HepG2 (cell line): ENCODE measurements around the gene ANKRD65. TPM values are rescaled to one million over a fixed set of nuclear protein-coding genes. Genes with fewer than 3 reads are reported as not detected.
A peak's percentile ranks its signal among the peaks of the same experiment; 100 is the strongest.

ENCODE experiments used
- ATF7-NPFF ChIP-seq: sonication (generic); formaldehyde crosslinking; IDR thresholded peaks from 2 replicates; pipeline ENCODE4 v1.8.1; 2023; ENCODE audit warnings: mild to moderate bottlenecking, low read depth, missing genetic modification reagents, moderate library complexity
- CTCF ChIP-seq: sonication (generic); formaldehyde crosslinking; IDR thresholded peaks from 2 replicates; pipeline ENCODE4 v1.5.0; 2020; ENCODE audit warnings: mild to moderate bottlenecking, missing genetic modification reagents, moderate library complexity
- FOXP4 ChIP-seq: sonication (generic); formaldehyde crosslinking; IDR thresholded peaks from 2 replicates; pipeline ENCODE4 v1.4.0; 2020; ENCODE audit warnings: missing genetic modification reagents
- HIVEP1 ChIP-seq: sonication (generic); formaldehyde crosslinking; IDR thresholded peaks from 2 replicates; pipeline ENCODE4 v1.4.0; 2020; ENCODE audit warnings: mild to moderate bottlenecking, missing genetic modification reagents
- KAT8 ChIP-seq: IDR thresholded peaks from 2 replicates; pipeline ENCODE4 v1.6.1; 2016; ENCODE audit warnings: missing genetic modification reagents, missing compliant biosample characterization
- KDM2A ChIP-seq: sonication (generic); formaldehyde crosslinking; IDR thresholded peaks from 2 replicates; pipeline ENCODE4 v1.4.0; 2020; ENCODE audit warnings: low read depth, missing genetic modification reagents, borderline replicate concordance
- PRMT3 ChIP-seq: sonication (generic); formaldehyde crosslinking; IDR thresholded peaks from 2 replicates; pipeline ENCODE4 v1.8.1; 2022; ENCODE audit warnings: low read depth, mild to moderate bottlenecking, moderate library complexity, missing genetic modification reagents, borderline replicate concordance
- SATB2 ChIP-seq: sonication (generic); formaldehyde crosslinking; IDR thresholded peaks from 2 replicates; pipeline ENCODE4 v1.5.0; 2020; ENCODE audit warnings: missing genetic modification reagents
- SNRNP70 ChIP-seq: fragments of 200-400 bp; formaldehyde crosslinking; IDR thresholded peaks from 2 replicates; pipeline ENCODE4 v1.6.1; 2017; ENCODE audit warnings: mild to moderate bottlenecking, low read depth, low read length, moderate library complexity
- TSC22D2 ChIP-seq: sonication (generic); formaldehyde crosslinking; IDR thresholded peaks from 2 replicates; pipeline ENCODE4 v1.5.1; 2020; ENCODE audit warnings: missing genetic modification reagents, mild to moderate bottlenecking, borderline replicate concordance
- ZBTB7B ChIP-seq: sonication (generic); formaldehyde crosslinking; IDR thresholded peaks from 2 replicates; pipeline ENCODE4 v1.4.0; 2020; ENCODE audit warnings: missing genetic modification reagents
- ZFX ChIP-seq: sonication (generic); formaldehyde crosslinking; IDR thresholded peaks from 2 replicates; pipeline ENCODE4 v1.4.0; 2020; ENCODE audit warnings: mild to moderate bottlenecking, low read depth, missing genetic modification reagents, moderate library complexity
- ZNF577 ChIP-seq: sonication (generic); formaldehyde crosslinking; IDR thresholded peaks from 2 replicates; pipeline ENCODE4 v1.4.0; 2020; ENCODE audit warnings: mild to moderate bottlenecking, low read depth, missing genetic modification reagents, borderline replicate concordance
- ZNF687 ChIP-seq: sonication (generic); formaldehyde crosslinking; IDR thresholded peaks from 2 replicates; pipeline ENCODE4 v1.5.1; 2020; ENCODE audit warnings: mild to moderate bottlenecking, missing genetic modification reagents, moderate library complexity
- polyA plus RNA-seq, 8 experiments: library from polyadenylated mRNA; depleted of rRNA in 3 of 8; stranded (reverse) in 7 of 8; unstranded in 1 of 8; fragments of >200 nt; fragmentation: Illumina TruSeq in 4 of 8; extraction: Trizol in 4 of 8; gene quantifications; 2 replicates each; pipeline versions ENCODE4 v1.2.1 to v1.2.3, GENCODE V29; 2011 to 2016; ENCODE audit warnings: low read depth in 4 of 8, missing spikeins in 1 of 8, mixed read lengths in 1 of 8; ENCODE audit not compliant: insufficient read depth in 1 of 8
- total RNA-seq, 5 experiments: library from RNA; depleted of rRNA; stranded (reverse); fragments of >200 nt; fragmentation: Illumina TruSeq; extraction: Trizol; gene quantifications; 2 replicates each; pipeline ENCODE4 v1.2.3, GENCODE V29; 2016; ENCODE audit warnings: low read depth in 1 of 5
- TF ChIP-seq, protein P1 (sequence below): sonication (generic); formaldehyde crosslinking; IDR thresholded peaks from 2 replicates; pipeline ENCODE4 v1.4.0; 2020; ENCODE audit warnings: mild to moderate bottlenecking, low read depth, missing genetic modification reagents
- TF ChIP-seq, protein P2 (sequence below): IDR thresholded peaks from 2 replicates; pipeline ENCODE4 v1.6.1; 2016
- TF ChIP-seq, protein P3 (sequence below): sonication (generic); formaldehyde crosslinking; IDR thresholded peaks from 2 replicates; pipeline ENCODE4 v1.8.1; 2023; ENCODE audit warnings: mild to moderate bottlenecking, inconsistent platforms, moderate library complexity, missing genetic modification reagents, borderline replicate concordance

ANKRD65 gene
- total and polyA plus RNA-seq, 2 of the 13 experiments (the other 11 are each of a cell fraction or from before 2014, with no cell fraction given), result 12.1 to 30.1 TPM

GRCh38 chr1:1435911-1436629, 15.0 kb upstream of the ANKRD65 start (continued):
- TF ChIP-seq FOXP4 (CRISPR knock-in tag), result no peak
- no peak for TF ChIP-seq PRMT3 (CRISPR knock-in tag)
- peak; percentile 62 for TF ChIP-seq ZFX (CRISPR knock-in tag)
- TF ChIP-seq TSC22D2, result no peak
- no peak for TF ChIP-seq SNRNP70
- TF ChIP-seq SATB2 (CRISPR knock-in tag), result no peak
- TF ChIP-seq ZBTB7B, result no peak
- peak; percentile 35; the same call in 1 of the 2 replicates for TF ChIP-seq ZNF687 (CRISPR knock-in tag)
- TF ChIP-seq CTCF (CRISPR knock-in tag), result no peak
- TF ChIP-seq HIVEP1, result no peak
- TF ChIP-seq ATF7-NPFF, result no peak
- TF ChIP-seq, protein P1, sequence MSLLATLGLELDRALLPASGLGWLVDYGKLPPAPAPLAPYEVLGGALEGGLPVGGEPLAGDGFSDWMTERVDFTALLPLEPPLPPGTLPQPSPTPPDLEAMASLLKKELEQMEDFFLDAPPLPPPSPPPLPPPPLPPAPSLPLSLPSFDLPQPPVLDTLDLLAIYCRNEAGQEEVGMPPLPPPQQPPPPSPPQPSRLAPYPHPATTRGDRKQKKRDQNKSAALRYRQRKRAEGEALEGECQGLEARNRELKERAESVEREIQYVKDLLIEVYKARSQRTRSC (CRISPR knock-in tag), result no peak
- no peak for TF ChIP-seq ZNF577 (CRISPR knock-in tag)
- peak; percentile 30; the same call in 1 of the 2 replicates for TF ChIP-seq KDM2A (CRISPR knock-in tag)
- no peak for TF ChIP-seq KAT8 (CRISPR knock-in tag)
- TF ChIP-seq, protein P2, sequence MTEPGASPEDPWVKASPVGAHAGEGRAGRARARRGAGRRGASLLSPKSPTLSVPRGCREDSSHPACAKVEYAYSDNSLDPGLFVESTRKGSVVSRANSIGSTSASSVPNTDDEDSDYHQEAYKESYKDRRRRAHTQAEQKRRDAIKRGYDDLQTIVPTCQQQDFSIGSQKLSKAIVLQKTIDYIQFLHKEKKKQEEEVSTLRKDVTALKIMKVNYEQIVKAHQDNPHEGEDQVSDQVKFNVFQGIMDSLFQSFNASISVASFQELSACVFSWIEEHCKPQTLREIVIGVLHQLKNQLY (CRISPR knock-in tag), result no peak
- TF ChIP-seq, protein P3, sequence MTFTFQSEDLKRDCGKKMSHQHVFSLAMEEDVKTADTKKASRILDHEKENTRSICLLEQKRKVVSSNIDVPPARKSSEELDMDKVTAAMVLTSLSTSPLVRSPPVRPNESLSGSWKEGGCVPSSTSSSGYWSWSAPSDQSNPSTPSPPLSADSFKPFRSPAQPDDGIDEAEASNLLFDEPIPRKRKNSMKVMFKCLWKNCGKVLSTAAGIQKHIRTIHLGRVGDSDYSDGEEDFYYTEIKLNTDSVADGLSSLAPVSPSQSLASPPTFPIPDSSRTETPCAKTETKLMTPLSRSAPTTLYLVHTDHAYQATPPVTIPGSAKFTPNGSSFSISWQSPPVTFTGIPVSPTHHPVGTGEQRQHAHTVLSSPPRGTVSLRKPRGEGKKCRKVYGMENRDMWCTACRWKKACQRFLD, result 0 out of 2 replicates have a peak, but pooled peaks have one; percentile 12
